D341Med (cell line): ENCODE measurements around the gene SH3BGR.
"Not testable (repeated sequence)": the region's sequence is repeated elsewhere in the genome, so short reads cannot be mapped to it uniquely, and the experiment has no call there.

ENCODE experiments used
- DNase-seq: peaks from one replicate; pipeline ENCODE4 v3.0.0; 2012; ENCODE audit warnings: low spot score

The SH3BGR gene

GRCh38 chr21:39451332-39452206, at the start of gene SH3BGR:
SH3BGR (plus strand) TSS chr21:39451970; CDS start chr21:39452097, 127 bp downstream.
- DNase-seq, result no peak

- no peak for DNase-seq
Observed at GRCh38 chr21:39406065-39406464, 45.7 kb upstream of the SH3BGR start.

GRCh38 chr21:39419204-39419603, 32.6 kb upstream of the SH3BGR start:
- not testable (repeated sequence) for DNase-seq

GRCh38 chr21:39422527-39423241, 29.1 kb upstream of the SH3BGR start:
- DNase-seq, result no peak

GRCh38 chr21:39429445-39429844, 22.3 kb upstream of the SH3BGR start:
- DNase-seq, result no peak

GRCh38 chr21:39430016-39430415, 21.8 kb upstream of the SH3BGR start:
- no peak for DNase-seq

- no peak for DNase-seq
Observed at GRCh38 chr21:39430457-39430856, 21.3 kb upstream of the SH3BGR start.

- no peak for DNase-seq
Observed at GRCh38 chr21:39430954-39431353, 20.8 kb upstream of the SH3BGR start.

- DNase-seq, result no peak
Observed at GRCh38 chr21:39434950-39435349, 16.8 kb upstream of the SH3BGR start.

GRCh38 chr21:39439232-39439631, 12.5 kb upstream of the SH3BGR start:
- DNase-seq, result no peak

- peak; percentile 57 for DNase-seq
Observed at GRCh38 chr21:39441502-39442475, 10.0 kb upstream of the SH3BGR start.

- DNase-seq, result no peak
Observed at GRCh38 chr21:39444421-39445180, 7.2 kb upstream of the SH3BGR start.

- DNase-seq, result peak; percentile 100
Observed at GRCh38 chr21:39445321-39446269, 6.2 kb upstream of the SH3BGR start, which contains the start of gene LCA5L. LCA5L (minus strand) TSS chr21:39445778; CDS start chr21:39428493, 17,285 bp downstream.

- DNase-seq, result no peak
Observed at GRCh38 chr21:39447264-39447663, 4.5 kb upstream of the SH3BGR start.

GRCh38 chr21:39452207-39452969, 618 bp downstream of the SH3BGR start:
- no peak for DNase-seq

- no peak for DNase-seq
Observed at GRCh38 chr21:39452970-39453342, 1.2 kb downstream of the SH3BGR start.

- DNase-seq, result no peak
Observed at GRCh38 chr21:39453571-39454179, 1.9 kb downstream of the SH3BGR start.

- no peak for DNase-seq
Observed at GRCh38 chr21:39454949-39455668, 3.3 kb downstream of the SH3BGR start.
